ENCODE results near the gene PARVB.

GRCh38 chr22:44196731-44197131 is 172.6 kb downstream of the PARVB start:
- TF ChIP-seq POLR2A (IDR thresholded peaks at IDR 0.05; ENCODE audit: low read length), result no peak
- no peak for TF ChIP-seq GATA1 (IDR thresholded peaks at IDR 0.05; ENCODE audit: low read depth, low read length)

Measured in erythroblast (primary cell).